Cardiac muscle cell (in vitro differentiated cells and primary cell): ENCODE data around the gene BEND4. TPM values are rescaled to one million over a fixed set of nuclear protein-coding genes. Genes with fewer than 3 reads are reported as not detected.
A peak's percentile ranks its signal among the peaks of the same experiment; 100 is the strongest.

Experiments used
- DNase-seq, 2 donors: peaks; one replicate each; pipeline versions ENCODE4 v3.0.0 to v3.0.0-alpha.2; 2010 to 2017; ENCODE audit warnings: low read depth in 1 of 2, low spot score in 1 of 2
- H3K27ac ChIP-seq: fragments of 200-600 bp; sonication (generic); 2 replicates; pipeline ENCODE4 v1.5.1; 2016
- H3K27me3 ChIP-seq: fragments of 200-600 bp; sonication (generic); 2 replicates; pipeline ENCODE4 v1.6.0; 2016; ENCODE audit warnings: control low read depth
- H3K36me3 ChIP-seq: fragments of 200-600 bp; sonication (generic); 2 replicates; pipeline ENCODE4 v1.5.1; 2016; ENCODE audit warnings: control low read depth
- H3K4me1 ChIP-seq: fragments of 200-600 bp; sonication (generic); 2 replicates; pipeline ENCODE4 v1.8.1; 2017; ENCODE audit warnings: low read depth, mild to moderate bottlenecking, mixed run types
- H3K4me3 ChIP-seq: fragments of 200-600 bp; sonication (generic); 2 replicates; pipeline ENCODE4 v1.5.1; 2016; ENCODE audit warnings: mild to moderate bottlenecking
- H3K9me3 ChIP-seq: fragments of 200-600 bp; sonication (generic); 2 replicates; pipeline ENCODE4 v1.5.1; 2017; ENCODE audit warnings: low read depth, mild to moderate bottlenecking, control low read depth
- polyA plus RNA-seq: library from polyadenylated mRNA; unstranded; fragments of >200 nt; fragmentation: Nextera tagmentation; extraction: Ambion mirVana; gene quantifications from 2 replicates; pipeline ENCODE4 v1.2.1, GENCODE V29; 2016
- total RNA-seq: library from RNA; depleted of rRNA; stranded (reverse); fragments of >200 nt; gene quantifications from 2 replicates; pipeline ENCODE4 v1.2.3, GENCODE V29; 2016
- TF ChIP-seq, protein P1 (sequence below): IDR thresholded peaks from 2 replicates; pipeline ENCODE4 v1.5.1; 2012; ENCODE audit warnings: low read depth, mild to moderate bottlenecking, low read length

The BEND4 gene
- total and polyA plus RNA-seq, 2 experiments from 2014 or later, result 0.44 to 1.6 TPM

DNA sequence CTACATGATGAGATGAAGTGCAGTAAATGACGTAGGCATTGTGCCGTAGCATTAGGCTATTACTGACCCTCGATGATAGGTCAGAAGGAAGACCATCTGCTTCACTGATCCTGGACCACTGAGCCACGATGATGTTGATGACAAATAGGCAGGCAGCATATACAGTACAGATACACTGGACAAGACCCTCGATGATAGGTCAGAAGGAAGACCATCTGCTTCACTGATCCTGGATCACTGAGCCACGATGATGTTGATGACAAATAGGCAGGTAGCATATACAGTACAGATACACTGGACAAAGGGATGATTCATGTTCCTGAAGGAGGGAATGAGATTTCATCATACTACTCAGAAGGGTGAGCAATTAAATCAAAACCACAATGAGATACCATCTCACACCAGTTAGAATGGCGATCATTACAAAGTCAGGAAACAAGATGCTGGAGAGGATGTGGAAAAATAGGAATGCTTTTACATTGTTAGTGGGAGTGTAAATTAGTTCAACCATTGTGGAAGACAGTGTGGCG, 50.9 kb downstream of the BEND4 start:
- Histone ChIP-seq H3K9me3 (no peaks in the 10 kb centered on the region), H3K4me3 (no peak overlapping the region), H3K36me3 (no peaks in the 10 kb centered on the region), H3K27ac (no peak overlapping the region), H3K27me3 (no peaks in the 10 kb centered on the region), H3K4me1 (no peaks in the 10 kb centered on the region)
- TF ChIP-seq, protein P1, sequence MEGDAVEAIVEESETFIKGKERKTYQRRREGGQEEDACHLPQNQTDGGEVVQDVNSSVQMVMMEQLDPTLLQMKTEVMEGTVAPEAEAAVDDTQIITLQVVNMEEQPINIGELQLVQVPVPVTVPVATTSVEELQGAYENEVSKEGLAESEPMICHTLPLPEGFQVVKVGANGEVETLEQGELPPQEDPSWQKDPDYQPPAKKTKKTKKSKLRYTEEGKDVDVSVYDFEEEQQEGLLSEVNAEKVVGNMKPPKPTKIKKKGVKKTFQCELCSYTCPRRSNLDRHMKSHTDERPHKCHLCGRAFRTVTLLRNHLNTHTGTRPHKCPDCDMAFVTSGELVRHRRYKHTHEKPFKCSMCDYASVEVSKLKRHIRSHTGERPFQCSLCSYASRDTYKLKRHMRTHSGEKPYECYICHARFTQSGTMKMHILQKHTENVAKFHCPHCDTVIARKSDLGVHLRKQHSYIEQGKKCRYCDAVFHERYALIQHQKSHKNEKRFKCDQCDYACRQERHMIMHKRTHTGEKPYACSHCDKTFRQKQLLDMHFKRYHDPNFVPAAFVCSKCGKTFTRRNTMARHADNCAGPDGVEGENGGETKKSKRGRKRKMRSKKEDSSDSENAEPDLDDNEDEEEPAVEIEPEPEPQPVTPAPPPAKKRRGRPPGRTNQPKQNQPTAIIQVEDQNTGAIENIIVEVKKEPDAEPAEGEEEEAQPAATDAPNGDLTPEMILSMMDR, result no peak
- DNase-seq, result peak in 1 of 2 donors; percentile 38

DNA sequence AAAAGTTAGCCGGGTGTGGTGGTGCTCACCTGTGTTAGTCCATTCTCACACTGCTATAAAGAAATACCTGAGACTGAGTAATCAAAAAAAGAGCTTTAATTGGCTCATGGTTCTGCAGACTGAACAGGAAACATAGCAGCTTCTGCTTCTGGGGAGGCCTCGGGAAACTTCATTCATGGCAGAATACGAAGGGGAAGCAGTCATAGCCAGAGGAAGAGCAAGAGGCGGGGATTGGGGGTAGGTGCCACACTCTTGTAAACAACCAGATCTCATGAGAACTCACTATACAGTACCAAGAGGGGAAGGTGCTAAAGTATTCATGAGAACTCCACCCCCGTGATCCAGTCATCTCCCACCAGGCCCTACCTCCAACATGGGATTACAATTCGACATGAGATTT, 64.1 kb downstream of the BEND4 start:
- H3K36me3 ChIP-seq, result peaks cover 3% of the 10 kb centered on the region
- no peak overlapping the region for H3K27ac ChIP-seq
- no peaks in the 10 kb centered on the region for H3K27me3 ChIP-seq
- H3K4me1 ChIP-seq, result no peaks in the 10 kb centered on the region
- TF ChIP-seq, protein P1, result no peak
- no peak overlapping the region for H3K4me3 ChIP-seq
- H3K9me3 ChIP-seq, result no peaks in the 10 kb centered on the region
- DNase-seq, result no peak

DNA sequence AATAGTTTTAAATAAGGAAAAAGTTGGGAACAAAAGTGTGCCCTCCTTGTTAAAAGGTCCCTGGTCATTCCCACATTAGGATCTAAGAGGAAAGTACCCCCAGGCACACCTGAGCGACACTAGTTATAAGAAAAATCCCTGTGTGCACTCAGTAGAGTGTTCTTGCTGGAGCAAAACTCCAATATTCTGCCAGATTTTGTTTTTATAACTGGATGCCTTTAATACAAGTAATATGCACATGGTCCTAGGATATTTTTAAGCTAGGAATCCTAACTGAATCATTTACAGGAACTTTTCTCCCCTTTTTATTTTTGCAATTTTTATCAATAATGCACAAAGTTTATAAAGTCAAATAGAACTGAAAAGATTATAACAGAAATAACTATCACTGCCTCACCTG, 68.6 kb downstream of the BEND4 start:
- Histone ChIP-seq H3K36me3 (peaks cover 3% of the 10 kb centered on the region), H3K9me3 (no peaks in the 10 kb centered on the region), H3K27me3 (no peaks in the 10 kb centered on the region), H3K27ac (no peak overlapping the region), H3K4me3 (no peak overlapping the region), H3K4me1 (no peaks in the 10 kb centered on the region)
- peak in 1 of 2 donors; percentile 4 for DNase-seq
- TF ChIP-seq, protein P1, result no peak

DNA sequence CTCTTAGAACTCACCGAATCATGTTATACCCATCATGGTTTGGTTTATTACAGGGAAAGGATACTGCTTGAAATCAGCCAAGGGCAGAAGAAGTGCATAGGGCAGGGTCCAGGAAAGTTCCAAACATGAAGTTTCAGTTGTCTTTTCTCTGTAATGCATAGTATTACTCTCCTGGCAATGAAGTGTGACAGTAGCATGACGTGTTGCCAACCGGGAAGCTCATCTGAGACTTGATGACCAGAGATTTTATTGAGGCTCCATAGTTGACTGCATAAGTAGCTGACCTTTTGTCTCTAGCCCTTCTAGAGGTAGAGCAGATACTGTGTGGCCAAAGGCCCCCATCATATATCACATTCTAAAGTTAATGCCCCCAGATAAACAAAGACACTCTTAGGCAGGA, 72.1 kb downstream of the BEND4 start:
- Histone ChIP-seq H3K27ac (no peak overlapping the region), H3K4me1 (no peaks in the 10 kb centered on the region), H3K4me3 (no peak overlapping the region), H3K27me3 (no peaks in the 10 kb centered on the region), H3K9me3 (no peaks in the 10 kb centered on the region), H3K36me3 (peaks cover 17% of the 10 kb centered on the region)
- DNase-seq, result no peak
- TF ChIP-seq, protein P1, result no peak

DNA sequence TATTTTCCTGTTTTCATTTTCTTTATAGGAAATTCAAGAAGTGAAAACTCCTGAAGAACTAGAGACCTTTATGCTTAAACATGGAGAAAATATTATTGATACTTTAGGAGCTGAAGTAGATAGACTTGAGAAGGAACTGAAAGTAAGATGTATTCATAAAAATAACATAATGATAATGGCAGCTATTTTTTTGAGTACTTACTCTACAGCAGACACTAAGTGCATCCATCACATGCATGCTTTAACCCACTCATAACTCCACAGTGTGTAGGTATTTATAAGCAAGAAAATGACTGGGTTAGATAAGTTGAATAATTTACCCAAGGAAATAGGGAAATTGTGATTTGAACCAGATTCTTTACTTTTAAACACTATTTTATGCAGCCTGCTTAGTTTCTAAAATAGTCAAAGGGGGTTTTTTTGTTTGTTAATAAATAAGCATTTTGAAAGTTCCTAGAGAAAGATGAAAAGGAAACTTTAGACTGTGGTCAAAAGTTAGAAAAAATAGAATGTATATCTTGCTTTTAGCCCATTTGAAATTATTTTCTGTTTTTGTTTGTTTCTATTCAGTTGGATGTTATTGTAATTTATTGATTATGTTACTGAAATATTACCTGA, 74.2 kb downstream of the BEND4 start:
- no peaks in the 10 kb centered on the region for H3K27me3 ChIP-seq
- no peak overlapping the region for H3K27ac ChIP-seq
- no peaks in the 10 kb centered on the region for H3K9me3 ChIP-seq
- TF ChIP-seq, protein P1, result no peak
- no peak for DNase-seq
- no peaks in the 10 kb centered on the region for H3K4me1 ChIP-seq
- no peak overlapping the region for H3K4me3 ChIP-seq
- peaks cover 15% of the 10 kb centered on the region for H3K36me3 ChIP-seq
